Upper lobe of left lung (tissue), 6 donors: ENCODE results near the gene MGMT. TPM values are rescaled to one million over a fixed set of nuclear protein-coding genes. Genes with fewer than 3 reads are reported as not detected.

Source experiments
- ATAC-seq, 2 donors: fragments of 200-7000 bp; cut with Tn5 transposase; one replicate each; pipeline ENCODE4 v1.9.1; 2022; ENCODE audit warnings: mild to moderate bottlenecking in 2 of 2, moderate library complexity in 2 of 2; ENCODE audit not compliant: low FRiP score in 2 of 2
- DNase-seq, 2 donors: peaks; one replicate each; pipeline ENCODE4 v3.0.0-alpha.2; 2019 to 2020
- H3K27ac ChIP-seq, 4 donors: fragments of 200-600 bp; sonication (generic); one replicate each; pipeline ENCODE4 v1.5.1; 2016 to 2019
- H3K27me3 ChIP-seq, 4 donors: fragments of 200-600 bp; sonication (generic); one replicate each; pipeline ENCODE4 v1.5.1; 2017 to 2019
- H3K36me3 ChIP-seq, 4 donors: fragments of 200-600 bp; sonication (generic); one replicate each; pipeline ENCODE4 v1.5.1; 2016 to 2019
- H3K4me1 ChIP-seq, 4 donors: fragments of 200-600 bp; sonication (generic); one replicate each; pipeline ENCODE4 v1.5.1; 2018 to 2019
- H3K4me3 ChIP-seq, 4 donors: fragments of 200-600 bp; sonication (generic); one replicate each; pipeline ENCODE4 v1.5.1; 2017 to 2019; ENCODE audit warnings: mild to moderate bottlenecking in 2 of 4, moderate library complexity in 1 of 4
- H3K9me3 ChIP-seq, 4 donors: fragments of 200-600 bp; sonication (generic); one replicate each; pipeline ENCODE4 v1.5.1; 2018 to 2019
- EP300 ChIP-seq, 4 donors: sonication (generic); formaldehyde crosslinking; IDR thresholded peaks; one replicate each; pipeline ENCODE4 v1.5.1; 2017; ENCODE audit warnings: antibody characterized with exemption in 4 of 4, control low read depth in 2 of 4
- POLR2A ChIP-seq, 4 donors: fragments of 450-650 bp; IDR thresholded peaks; one replicate each; pipeline ENCODE4 v1.5.1; 2016 to 2017; ENCODE audit warnings: antibody characterized with exemption in 4 of 4, mild to moderate bottlenecking in 2 of 4
- POLR2AphosphoS5 ChIP-seq, 2 donors: sonication (generic); formaldehyde crosslinking; IDR thresholded peaks; one replicate each; pipeline ENCODE4 v1.5.1; 2017; ENCODE audit warnings: antibody characterized with exemption in 2 of 2
- WGBS, 2 donors: methylation state at CpG; one replicate each; pipeline ENCODE4 v1.1.5; 2017 to 2018; 5-methylcytosine and 5-hydroxymethylcytosine counted together
- total RNA-seq, 6 donors: library from RNA; depleted of rRNA in 4 of 6; stranded (reverse); fragments of >200 nt in 4 of 6; gene quantifications; one replicate each; pipeline versions ENCODE4 v1.1.0 to v1.2.1, GENCODE V29; 2016 to 2021
- TF ChIP-seq, protein P1 (sequence below), 6 experiments: fragments of 450-650 bp in 4 of 6; fragments of 200-600 bp in 2 of 6; sonication (generic) in 2 of 6; IDR thresholded peaks; one replicate each; pipeline ENCODE4 v1.5.1; 2016 to 2019; ENCODE audit warnings: antibody characterized with exemption in 6 of 6
- donor health status: DM: no; HTN: no; CAD: no; lungs with moderate emphysema.
- donor health status: DM: no; HTN: yes; CAD: no; lungs with severe emphysema.

Gene MGMT
- total RNA-seq, 6 donors from 2014 or later = 20.9 to 44.0 (median 29.6) TPM

GRCh38 chr10:129696636-129697035 is 229.6 kb downstream of the MGMT start:
- DNase-seq = no peak
- WGBS, 2 donors = 96 to 100% methylated on average over 5 to 7 of the region's 7 CpGs
- no peak for ATAC-seq
- TF ChIP-seq POLR2AphosphoS5 (IDR thresholded peaks at IDR 0.05) (no peak), EP300 (IDR thresholded peaks at IDR 0.05) (no peak), POLR2A (IDR thresholded peaks at IDR 0.05) (no peak)
- TF ChIP-seq, protein P1, sequence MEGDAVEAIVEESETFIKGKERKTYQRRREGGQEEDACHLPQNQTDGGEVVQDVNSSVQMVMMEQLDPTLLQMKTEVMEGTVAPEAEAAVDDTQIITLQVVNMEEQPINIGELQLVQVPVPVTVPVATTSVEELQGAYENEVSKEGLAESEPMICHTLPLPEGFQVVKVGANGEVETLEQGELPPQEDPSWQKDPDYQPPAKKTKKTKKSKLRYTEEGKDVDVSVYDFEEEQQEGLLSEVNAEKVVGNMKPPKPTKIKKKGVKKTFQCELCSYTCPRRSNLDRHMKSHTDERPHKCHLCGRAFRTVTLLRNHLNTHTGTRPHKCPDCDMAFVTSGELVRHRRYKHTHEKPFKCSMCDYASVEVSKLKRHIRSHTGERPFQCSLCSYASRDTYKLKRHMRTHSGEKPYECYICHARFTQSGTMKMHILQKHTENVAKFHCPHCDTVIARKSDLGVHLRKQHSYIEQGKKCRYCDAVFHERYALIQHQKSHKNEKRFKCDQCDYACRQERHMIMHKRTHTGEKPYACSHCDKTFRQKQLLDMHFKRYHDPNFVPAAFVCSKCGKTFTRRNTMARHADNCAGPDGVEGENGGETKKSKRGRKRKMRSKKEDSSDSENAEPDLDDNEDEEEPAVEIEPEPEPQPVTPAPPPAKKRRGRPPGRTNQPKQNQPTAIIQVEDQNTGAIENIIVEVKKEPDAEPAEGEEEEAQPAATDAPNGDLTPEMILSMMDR (IDR thresholded peaks at IDR 0.05) = no peak
- Histone ChIP-seq H3K4me3 (no peak overlapping the region), H3K9me3 (no peaks in the 10 kb centered on the region), H3K27ac (no peak overlapping the region), H3K4me1 (no peaks in the 10 kb centered on the region), H3K27me3 (no peaks in the 10 kb centered on the region), H3K36me3 (no peaks in the 10 kb centered on the region)

DNA sequence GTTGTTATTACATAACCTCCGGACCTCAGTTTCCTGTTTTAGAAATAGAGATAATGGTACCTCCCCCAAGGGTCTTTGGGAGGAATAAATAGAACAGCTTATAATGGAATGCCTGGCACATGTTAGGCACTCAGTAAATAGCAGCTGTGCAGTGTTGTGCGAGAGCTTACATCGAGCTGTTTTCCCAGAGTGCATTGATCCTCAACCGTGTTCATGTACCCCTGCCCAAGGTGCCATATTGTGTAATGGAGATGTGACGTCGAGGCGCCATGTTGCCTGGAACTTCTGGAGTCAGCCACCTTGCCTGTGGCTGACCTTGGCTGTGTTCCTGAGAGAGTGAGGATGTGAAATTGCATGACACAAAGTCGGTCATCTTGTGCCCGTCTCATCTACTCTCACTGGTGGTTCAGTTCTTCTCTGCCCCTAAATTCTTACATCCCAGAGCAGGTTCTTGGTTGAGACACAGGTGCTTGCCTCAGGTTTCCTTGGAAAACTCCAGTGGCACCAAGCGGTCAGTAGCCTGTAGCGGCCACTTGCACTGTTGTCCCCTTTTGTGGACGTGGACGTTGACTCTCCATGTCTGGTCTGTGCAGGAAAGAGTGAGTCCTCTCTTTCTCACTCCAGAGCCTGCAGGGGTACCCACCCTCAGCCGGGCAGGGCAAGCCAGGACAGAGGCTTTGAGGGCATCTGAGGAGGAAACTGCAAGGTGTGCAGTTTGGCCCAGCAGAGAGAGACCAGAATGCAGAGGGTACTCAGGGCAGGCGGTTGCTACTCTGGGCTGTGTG is 230.6 kb downstream of the MGMT start:
- Histone ChIP-seq H3K4me3 (no peak overlapping the region), H3K9me3 (no peaks in the 10 kb centered on the region), H3K36me3 (no peaks in the 10 kb centered on the region), H3K27me3 (no peaks in the 10 kb centered on the region), H3K4me1 (no peaks in the 10 kb centered on the region), H3K27ac (no peak overlapping the region)
- TF ChIP-seq POLR2A (IDR thresholded peaks at IDR 0.05) (no peak), POLR2AphosphoS5 (IDR thresholded peaks at IDR 0.05) (no peak), EP300 (IDR thresholded peaks at IDR 0.05) (no peak)
- TF ChIP-seq, protein P1 (IDR thresholded peaks at IDR 0.05) = no peak
- no peak for DNase-seq
- ATAC-seq = no peak
- WGBS, 2 donors = 90% methylated on average over 15 of the region's 15 CpGs

DNA sequence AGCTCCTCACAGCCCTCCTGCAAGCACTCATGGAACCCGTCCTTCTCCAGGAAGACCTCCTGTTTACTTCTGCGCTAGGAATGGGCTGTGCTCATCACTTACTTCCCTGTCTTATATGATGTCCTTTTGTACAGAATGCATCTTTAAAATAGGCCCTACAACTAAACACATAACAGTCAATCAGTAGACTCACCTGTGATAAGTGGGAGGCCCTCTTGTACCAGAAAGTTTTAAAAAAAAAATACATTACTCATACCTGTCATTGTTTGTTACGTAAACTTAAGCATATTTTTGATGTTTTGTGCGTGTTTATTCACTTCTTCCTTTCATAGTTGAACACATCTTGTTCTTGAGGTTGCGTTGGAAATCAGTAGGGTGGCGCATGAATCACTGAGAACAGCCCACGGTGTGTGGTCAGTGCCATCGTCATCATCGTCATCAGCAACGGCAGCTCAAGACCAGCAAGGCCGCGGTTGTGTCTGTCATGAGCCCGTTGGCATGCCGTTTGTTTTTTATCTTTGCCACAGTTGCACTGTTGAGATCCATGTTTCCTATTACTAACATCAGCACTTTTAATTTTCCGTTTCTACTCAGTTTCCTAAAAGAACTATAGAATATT is 232.8 kb downstream of the MGMT start:
- Histone ChIP-seq H3K4me3 (no peak overlapping the region), H3K9me3 (no peaks in the 10 kb centered on the region), H3K27ac (no peak overlapping the region), H3K27me3 (no peaks in the 10 kb centered on the region), H3K4me1 (no peaks in the 10 kb centered on the region), H3K36me3 (no peaks in the 10 kb centered on the region)
- TF ChIP-seq POLR2AphosphoS5 (IDR thresholded peaks at IDR 0.05) (no peak), POLR2A (IDR thresholded peaks at IDR 0.05) (no peak), EP300 (IDR thresholded peaks at IDR 0.05) (no peak)
- TF ChIP-seq, protein P1 (IDR thresholded peaks at IDR 0.05) = no peak
- no peak for DNase-seq
- no peak for ATAC-seq
- WGBS, 2 donors = 85 to 93% methylated on average over 15 of the region's 15 CpGs

DNA sequence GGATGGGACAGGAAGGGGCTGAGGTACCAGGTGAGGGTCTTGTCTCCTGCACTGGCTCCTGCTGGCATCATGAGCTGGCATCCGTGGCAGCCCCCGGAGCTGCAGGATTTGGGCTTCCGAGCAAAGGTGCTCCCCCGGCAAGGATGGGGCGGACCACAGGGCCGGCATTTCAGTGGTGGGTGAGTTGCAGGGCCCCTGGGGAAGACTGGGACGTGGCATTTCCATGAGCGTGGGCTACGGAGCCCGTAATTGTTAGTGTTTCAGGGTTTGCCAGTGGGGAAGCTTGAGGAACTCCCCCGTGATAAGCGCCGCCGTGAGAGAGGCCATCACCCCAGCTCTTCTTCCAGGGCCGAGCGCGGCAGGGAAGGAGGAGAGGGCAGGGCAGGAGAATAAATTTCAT is 235.6 kb downstream of the MGMT start:
- no peak overlapping the region for H3K4me3 ChIP-seq
- ATAC-seq (no peak), DNase-seq (no peak)
- H3K27me3 ChIP-seq = no peaks in the 10 kb centered on the region
- TF ChIP-seq POLR2AphosphoS5 (IDR thresholded peaks at IDR 0.05) = no peak
- no peak overlapping the region for H3K27ac ChIP-seq
- H3K36me3 ChIP-seq = no peaks in the 10 kb centered on the region
- H3K4me1 ChIP-seq = no peaks in the 10 kb centered on the region
- WGBS, 2 donors = 93% methylated on average over 10 to 17 of the region's 17 CpGs
- no peaks in the 10 kb centered on the region for H3K9me3 ChIP-seq

GRCh38 chr10:129703287-129704137 is 236.5 kb downstream of the MGMT start:
- 72 to 82% methylated on average over 15 to 26 of the region's 26 CpGs for WGBS, 2 donors
- DNase-seq = no peak

More at GRCh38 chr10:129703287-129704137, 236.5 kb downstream of the MGMT start:
- Histone ChIP-seq H3K27ac (no peak overlapping the region), H3K27me3 (no peaks in the 10 kb centered on the region), H3K4me3 (no peak overlapping the region), H3K36me3 (no peaks in the 10 kb centered on the region), H3K9me3 (no peaks in the 10 kb centered on the region), H3K4me1 (peaks cover 0 to 4% (median 2%) of the 10 kb centered on the region in 4 donors)
- TF ChIP-seq POLR2AphosphoS5 (IDR thresholded peaks at IDR 0.05) (no peak), POLR2A (IDR thresholded peaks at IDR 0.05) (no peak), EP300 (IDR thresholded peaks at IDR 0.05) (no peak)
- TF ChIP-seq, protein P1 (IDR thresholded peaks at IDR 0.05) = no peak
- no peak for ATAC-seq
